KOPT-K1 (cell line): Measurements from ENCODE around the gene DHRS4L2.
"Not testable (repeated sequence)": the region's sequence is repeated elsewhere in the genome, so short reads cannot be mapped to it uniquely, and the experiment has no call there.

Experiments
- H3K27ac ChIP-seq: fragments of 200-600 bp; sonication (generic); 2 replicates; pipeline ENCODE4 v1.5.1; 2016; ENCODE audit warnings: antibody characterized with exemption, mild to moderate bottlenecking, low read depth, low read length; ENCODE audit not compliant: poor library complexity, severe bottlenecking
- H3K36me3 ChIP-seq: fragments of 200-600 bp; sonication (generic); 2 replicates; pipeline ENCODE4 v1.5.1; 2017; ENCODE audit warnings: antibody characterized with exemption, mild to moderate bottlenecking, low read length, moderate library complexity; ENCODE audit not compliant: insufficient read depth
- H3K9me3 ChIP-seq: fragments of 200-600 bp; sonication (generic); 2 replicates; pipeline ENCODE4 v1.5.1; 2017; ENCODE audit warnings: antibody characterized with exemption, low read length, mild to moderate bottlenecking; ENCODE audit not compliant: insufficient read depth, poor library complexity, severe bottlenecking

Gene DHRS4L2

GRCh38 chr14:23988607-23989363 is at the start of gene DHRS4L2:
DHRS4L2 (plus strand) TSS chr14:23988929; CDS start chr14:23988948, 19 bp downstream.
- not testable (repeated sequence) for H3K9me3 ChIP-seq
- Histone ChIP-seq H3K27ac (peak within 1 kb of the TSS; percentile 88), H3K36me3 (peaks cover 18% of the 10 kb centered on the region)

GRCh38 chr14:23939607-23940326 is 49.0 kb upstream of the DHRS4L2 start:
- Histone ChIP-seq H3K9me3 (peaks cover 3% of the 10 kb centered on the region), H3K27ac (no peak overlapping the region), H3K36me3 (no peaks in the 10 kb centered on the region)

- H3K27ac ChIP-seq, result no peak overlapping the region
- peaks cover 5% of the 10 kb centered on the region for H3K9me3 ChIP-seq
- H3K36me3 ChIP-seq, result no peaks in the 10 kb centered on the region
These were observed 47.5 kb upstream of the DHRS4L2 start for GRCh38 chr14:23941230-23941629.

- Histone ChIP-seq H3K9me3 (peaks cover 5% of the 10 kb centered on the region), H3K36me3 (no peaks in the 10 kb centered on the region), H3K27ac (no peak overlapping the region)
These were observed 47.1 kb upstream of the DHRS4L2 start for GRCh38 chr14:23941669-23942068.

GRCh38 chr14:23942587-23942986 is 46.1 kb upstream of the DHRS4L2 start:
- Histone ChIP-seq H3K9me3 (peaks cover 5% of the 10 kb centered on the region), H3K36me3 (no peaks in the 10 kb centered on the region), H3K27ac (no peak overlapping the region)

- H3K27ac ChIP-seq, result not testable (repeated sequence)
- H3K9me3 ChIP-seq, result peaks cover 20% of the 10 kb centered on the region
These were observed 39.7 kb upstream of the DHRS4L2 start for GRCh38 chr14:23949069-23949468.

GRCh38 chr14:23950411-23951135 is 38.2 kb upstream of the DHRS4L2 start:
- Histone ChIP-seq H3K27ac (no peak overlapping the region), H3K9me3 (peaks cover 14% of the 10 kb centered on the region), H3K36me3 (no peaks in the 10 kb centered on the region)

More at GRCh38 chr14:23949069-23949468, 39.7 kb upstream of the DHRS4L2 start:
- not testable (repeated sequence) for H3K36me3 ChIP-seq

- peaks cover 14% of the 10 kb centered on the region for H3K9me3 ChIP-seq
- H3K36me3 ChIP-seq, H3K27ac ChIP-seq: not testable (repeated sequence)
These were observed 37.6 kb upstream of the DHRS4L2 start for GRCh38 chr14:23951136-23951466.

GRCh38 chr14:23951590-23952201 is 37.0 kb upstream of the DHRS4L2 start:
- no peak overlapping the region for H3K27ac ChIP-seq
- H3K36me3 ChIP-seq, result no peaks in the 10 kb centered on the region; the same call in 1 of the 2 replicates
- peaks cover 14% of the 10 kb centered on the region for H3K9me3 ChIP-seq

- Histone ChIP-seq H3K9me3 (peaks cover 14% of the 10 kb centered on the region), H3K27ac (peak overlapping the region; percentile 79)
- not testable (repeated sequence) for H3K36me3 ChIP-seq
These were observed 35.6 kb upstream of the DHRS4L2 start for GRCh38 chr14:23953116-23953463.

- peaks cover 14% of the 10 kb centered on the region for H3K9me3 ChIP-seq
- H3K27ac ChIP-seq, result peak within 1 kb of the TSS; percentile 79
- no peaks in the 10 kb centered on the region; the same call in 1 of the 2 replicates for H3K36me3 ChIP-seq
These were observed 35.1 kb upstream of the DHRS4L2 start, which contains the start of gene DHRS4 for GRCh38 chr14:23953464-23954278. DHRS4 (plus strand) TSS chr14:23953770; CDS start chr14:23953789, 19 bp downstream.

- H3K27ac ChIP-seq, result peak overlapping the region; percentile 79
- H3K9me3 ChIP-seq, result peaks cover 14% of the 10 kb centered on the region
- not testable (repeated sequence) for H3K36me3 ChIP-seq
These were observed 34.5 kb upstream of the DHRS4L2 start for GRCh38 chr14:23954279-23954614.

GRCh38 chr14:23954965-23955364 is 33.8 kb upstream of the DHRS4L2 start:
- not testable (repeated sequence) for H3K36me3 ChIP-seq, H3K27ac ChIP-seq
- peaks cover 10% of the 10 kb centered on the region for H3K9me3 ChIP-seq

GRCh38 chr14:23955811-23956210 is 32.9 kb upstream of the DHRS4L2 start:
- H3K9me3 ChIP-seq, H3K27ac ChIP-seq, H3K36me3 ChIP-seq: not testable (repeated sequence)
